HepG2 (cell line): Measurements from ENCODE around the gene VPS9D1. TPM values are rescaled to one million over a fixed set of nuclear protein-coding genes. Genes with fewer than 3 reads are reported as not detected.
A peak's percentile ranks its signal among the peaks of the same experiment; 100 is the strongest.

Experiments
- ATF7-NPFF ChIP-seq: sonication (generic); formaldehyde crosslinking; IDR thresholded peaks from 2 replicates; pipeline ENCODE4 v1.8.1; 2023; ENCODE audit warnings: mild to moderate bottlenecking, low read depth, missing genetic modification reagents, moderate library complexity
- CBX2 ChIP-seq, 2 experiments: fragments of 200-600 bp in 1 of 2; sonication (generic); formaldehyde crosslinking in 1 of 2; IDR thresholded peaks; 2 replicates each; pipeline versions ENCODE4 v1.7.0 to v1.8.1; 2018 to 2022; ENCODE audit warnings: low read depth in 2 of 2, low read length in 1 of 2, mild to moderate bottlenecking in 1 of 2, missing genetic modification reagents in 1 of 2
- CREM ChIP-seq, 2 experiments: sonication (generic) in 1 of 2; formaldehyde crosslinking in 1 of 2; IDR thresholded peaks; 2 replicates each; pipeline versions ENCODE4 v1.4.0 to v1.6.1; 2016 to 2020; ENCODE audit warnings: antibody characterized with exemption in 1 of 2, mild to moderate bottlenecking in 1 of 2, missing genetic modification reagents in 1 of 2
- GMEB1 ChIP-seq: sonication (generic); formaldehyde crosslinking; IDR thresholded peaks from 2 replicates; pipeline ENCODE4 v1.5.1; 2020; ENCODE audit warnings: missing genetic modification reagents, mild to moderate bottlenecking, borderline replicate concordance
- HNF4A ChIP-seq: sonication (generic); formaldehyde crosslinking; IDR thresholded peaks from 2 replicates; pipeline ENCODE4 v1.4.0; 2020; ENCODE audit warnings: missing genetic modification reagents
- MNT ChIP-seq: fragments of 450-650 bp; IDR thresholded peaks from 2 replicates; pipeline ENCODE4 v1.6.1; 2016
- NR2C2 ChIP-seq: sonication (generic); formaldehyde crosslinking; IDR thresholded peaks from 2 replicates; pipeline ENCODE4 v1.4.0; 2020; ENCODE audit warnings: missing genetic modification reagents, mild to moderate bottlenecking, moderate library complexity, borderline replicate concordance
- NR2F1 ChIP-seq, 2 experiments: fragments of 450-650 bp in 1 of 2; formaldehyde crosslinking in 1 of 2; IDR thresholded peaks; 2 replicates each; pipeline versions ENCODE4 v1.5.0 to v1.6.1; 2016 to 2020; ENCODE audit warnings: mild to moderate bottlenecking in 1 of 2, missing compliant biosample characterization in 1 of 2, missing genetic modification reagents in 1 of 2, moderate library complexity in 1 of 2
- RELA ChIP-seq: sonication (generic); formaldehyde crosslinking; IDR thresholded peaks from 2 replicates; pipeline ENCODE4 v1.4.0; 2020; ENCODE audit warnings: missing genetic modification reagents
- SNAPC5 ChIP-seq: sonication (generic); formaldehyde crosslinking; IDR thresholded peaks from 2 replicates; pipeline ENCODE4 v1.8.1; 2023; ENCODE audit warnings: mild to moderate bottlenecking, missing genetic modification reagents, borderline replicate concordance
- TBP ChIP-seq: sonication (generic); formaldehyde crosslinking; IDR thresholded peaks from 2 replicates; pipeline ENCODE4 v1.5.0; 2020; ENCODE audit warnings: missing genetic modification reagents
- TEAD3 ChIP-seq: optimal IDR thresholded peaks from 2 replicates; pipeline ENCODE3; 2016; ENCODE audit warnings: borderline replicate concordance
- XBP1 ChIP-seq: sonication (generic); formaldehyde crosslinking; IDR thresholded peaks from 2 replicates; pipeline ENCODE4 v1.5.0; 2020; ENCODE audit warnings: missing genetic modification reagents
- ZBTB2 ChIP-seq: sonication (generic); formaldehyde crosslinking; IDR thresholded peaks from 2 replicates; pipeline ENCODE4 v1.8.0; 2022; ENCODE audit warnings: low read depth, missing genetic modification reagents
- ZBTB34 ChIP-seq: sonication (generic); formaldehyde crosslinking; IDR thresholded peaks from 2 replicates; pipeline ENCODE4 v1.8.0; 2022; ENCODE audit warnings: mild to moderate bottlenecking, missing genetic modification reagents
- ZBTB42 ChIP-seq: sonication (generic); formaldehyde crosslinking; IDR thresholded peaks from 2 replicates; pipeline ENCODE4 v1.5.0; 2020; ENCODE audit warnings: mild to moderate bottlenecking, missing genetic modification reagents
- ZMYM2 ChIP-seq: sonication (generic); formaldehyde crosslinking; IDR thresholded peaks from 2 replicates; pipeline ENCODE4 v1.8.0; 2022; ENCODE audit warnings: mild to moderate bottlenecking, missing genetic modification reagents
- ZMYM3 ChIP-seq: sonication (generic); formaldehyde crosslinking; IDR thresholded peaks from 2 replicates; pipeline ENCODE4 v1.5.1; 2020; ENCODE audit warnings: mild to moderate bottlenecking, missing genetic modification reagents
- ZNF230 ChIP-seq: sonication (generic); formaldehyde crosslinking; IDR thresholded peaks from 2 replicates; pipeline ENCODE4 v1.4.0; 2020; ENCODE audit warnings: mild to moderate bottlenecking, missing genetic modification reagents
- ZNF24 ChIP-seq: fragments of 450-650 bp; IDR thresholded peaks from 2 replicates; pipeline ENCODE4 v1.6.1; 2017; ENCODE audit warnings: antibody characterized with exemption, mild to moderate bottlenecking
- ZNF484 ChIP-seq: sonication (generic); formaldehyde crosslinking; IDR thresholded peaks from 2 replicates; pipeline ENCODE4 v1.5.1; 2020; ENCODE audit warnings: mild to moderate bottlenecking, low read depth, missing genetic modification reagents, borderline replicate concordance
- ZNF549 ChIP-seq: sonication (generic); formaldehyde crosslinking; IDR thresholded peaks from 2 replicates; pipeline ENCODE4 v1.5.0; 2020; ENCODE audit warnings: missing genetic modification reagents
- ZSCAN12 ChIP-seq: sonication (generic); formaldehyde crosslinking; IDR thresholded peaks from 2 replicates; pipeline ENCODE4 v1.9.0; 2021; ENCODE audit warnings: mild to moderate bottlenecking, missing genetic modification reagents
- polyA plus RNA-seq, 8 experiments: library from polyadenylated mRNA; depleted of rRNA in 3 of 8; stranded (reverse) in 7 of 8; unstranded in 1 of 8; fragments of >200 nt; fragmentation: Illumina TruSeq in 4 of 8; extraction: Trizol in 4 of 8; gene quantifications; 2 replicates each; pipeline versions ENCODE4 v1.2.1 to v1.2.3, GENCODE V29; 2011 to 2016; ENCODE audit warnings: low read depth in 4 of 8, missing spikeins in 1 of 8, mixed read lengths in 1 of 8; ENCODE audit not compliant: insufficient read depth in 1 of 8
- total RNA-seq, 5 experiments: library from RNA; depleted of rRNA; stranded (reverse); fragments of >200 nt; fragmentation: Illumina TruSeq; extraction: Trizol; gene quantifications; 2 replicates each; pipeline ENCODE4 v1.2.3, GENCODE V29; 2016; ENCODE audit warnings: low read depth in 1 of 5

VPS9D1 gene
- total and polyA plus RNA-seq, 2 of the 13 experiments (the other 11 are each of a cell fraction or from before 2014, with no cell fraction given): 10.1 to 13.2 TPM

- TF ChIP-seq CREM (IDR thresholded peaks at IDR 0.05) (no peak), CREM (CRISPR knock-in tag; IDR thresholded peaks at IDR 0.05) (no peak), ZNF230 (CRISPR knock-in tag) (peak; percentile 4; the same call in 1 of the 2 replicates), HNF4A (CRISPR knock-in tag) (peak; percentile 75), ZSCAN12 (CRISPR knock-in tag) (no peak), ZBTB34 (CRISPR knock-in tag) (peak; percentile 40; the same call in 1 of the 2 replicates), TBP (CRISPR knock-in tag) (no peak), SNAPC5 (no peak), ATF7-NPFF (CRISPR knock-in tag) (peak; percentile 57), CBX2 (IDR thresholded peaks at IDR 0.05; ENCODE audit: low read depth, low read length) (no peak), CBX2 (CRISPR knock-in tag; IDR thresholded peaks at IDR 0.05; ENCODE audit: low read depth) (no peak), GMEB1 (CRISPR knock-in tag) (peak; percentile 14; the same call in 1 of the 2 replicates), ZBTB42 (CRISPR knock-in tag) (no peak), TEAD3 (CRISPR knock-in tag) (peak; percentile 56), XBP1 (no peak), ZBTB2 (CRISPR knock-in tag) (no peak), NR2F1 (CRISPR knock-in tag; IDR thresholded peaks at IDR 0.05) (peak; percentile 80 to 89; a peak in 2 of 4 replicates), NR2C2 (CRISPR knock-in tag) (peak; percentile 75), RELA (CRISPR knock-in tag) (no peak), ZNF549 (no peak), MNT (no peak), ZMYM3 (CRISPR knock-in tag) (peak; percentile 81), ZMYM2 (CRISPR knock-in tag) (no peak), ZNF24 (no peak), ZNF484 (no peak)
Measured at GRCh38 chr16:89693931-89694783, 26.5 kb downstream of the VPS9D1 start (continued).
